Measurements from ENCODE around the gene CCDC167.

The CCDC167 gene

GRCh38 chr6:37511201-37511600, 11.5 kb upstream of the CCDC167 start:
- TF ChIP-seq SPI1 (IDR thresholded peaks at IDR 0.05; ENCODE audit: borderline replicate concordance, low read depth) (no peak), GABPA (IDR thresholded peaks at IDR 0.05; ENCODE audit: low read depth) (no peak), POLR2AphosphoS5 (IDR thresholded peaks at IDR 0.05; ENCODE audit: low read depth) (no peak)
- TF ChIP-seq, protein P1, sequence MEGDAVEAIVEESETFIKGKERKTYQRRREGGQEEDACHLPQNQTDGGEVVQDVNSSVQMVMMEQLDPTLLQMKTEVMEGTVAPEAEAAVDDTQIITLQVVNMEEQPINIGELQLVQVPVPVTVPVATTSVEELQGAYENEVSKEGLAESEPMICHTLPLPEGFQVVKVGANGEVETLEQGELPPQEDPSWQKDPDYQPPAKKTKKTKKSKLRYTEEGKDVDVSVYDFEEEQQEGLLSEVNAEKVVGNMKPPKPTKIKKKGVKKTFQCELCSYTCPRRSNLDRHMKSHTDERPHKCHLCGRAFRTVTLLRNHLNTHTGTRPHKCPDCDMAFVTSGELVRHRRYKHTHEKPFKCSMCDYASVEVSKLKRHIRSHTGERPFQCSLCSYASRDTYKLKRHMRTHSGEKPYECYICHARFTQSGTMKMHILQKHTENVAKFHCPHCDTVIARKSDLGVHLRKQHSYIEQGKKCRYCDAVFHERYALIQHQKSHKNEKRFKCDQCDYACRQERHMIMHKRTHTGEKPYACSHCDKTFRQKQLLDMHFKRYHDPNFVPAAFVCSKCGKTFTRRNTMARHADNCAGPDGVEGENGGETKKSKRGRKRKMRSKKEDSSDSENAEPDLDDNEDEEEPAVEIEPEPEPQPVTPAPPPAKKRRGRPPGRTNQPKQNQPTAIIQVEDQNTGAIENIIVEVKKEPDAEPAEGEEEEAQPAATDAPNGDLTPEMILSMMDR (IDR thresholded peaks at IDR 0.05; ENCODE audit: insufficient read depth, low read length), result no peak
- TF ChIP-seq, protein P2, sequence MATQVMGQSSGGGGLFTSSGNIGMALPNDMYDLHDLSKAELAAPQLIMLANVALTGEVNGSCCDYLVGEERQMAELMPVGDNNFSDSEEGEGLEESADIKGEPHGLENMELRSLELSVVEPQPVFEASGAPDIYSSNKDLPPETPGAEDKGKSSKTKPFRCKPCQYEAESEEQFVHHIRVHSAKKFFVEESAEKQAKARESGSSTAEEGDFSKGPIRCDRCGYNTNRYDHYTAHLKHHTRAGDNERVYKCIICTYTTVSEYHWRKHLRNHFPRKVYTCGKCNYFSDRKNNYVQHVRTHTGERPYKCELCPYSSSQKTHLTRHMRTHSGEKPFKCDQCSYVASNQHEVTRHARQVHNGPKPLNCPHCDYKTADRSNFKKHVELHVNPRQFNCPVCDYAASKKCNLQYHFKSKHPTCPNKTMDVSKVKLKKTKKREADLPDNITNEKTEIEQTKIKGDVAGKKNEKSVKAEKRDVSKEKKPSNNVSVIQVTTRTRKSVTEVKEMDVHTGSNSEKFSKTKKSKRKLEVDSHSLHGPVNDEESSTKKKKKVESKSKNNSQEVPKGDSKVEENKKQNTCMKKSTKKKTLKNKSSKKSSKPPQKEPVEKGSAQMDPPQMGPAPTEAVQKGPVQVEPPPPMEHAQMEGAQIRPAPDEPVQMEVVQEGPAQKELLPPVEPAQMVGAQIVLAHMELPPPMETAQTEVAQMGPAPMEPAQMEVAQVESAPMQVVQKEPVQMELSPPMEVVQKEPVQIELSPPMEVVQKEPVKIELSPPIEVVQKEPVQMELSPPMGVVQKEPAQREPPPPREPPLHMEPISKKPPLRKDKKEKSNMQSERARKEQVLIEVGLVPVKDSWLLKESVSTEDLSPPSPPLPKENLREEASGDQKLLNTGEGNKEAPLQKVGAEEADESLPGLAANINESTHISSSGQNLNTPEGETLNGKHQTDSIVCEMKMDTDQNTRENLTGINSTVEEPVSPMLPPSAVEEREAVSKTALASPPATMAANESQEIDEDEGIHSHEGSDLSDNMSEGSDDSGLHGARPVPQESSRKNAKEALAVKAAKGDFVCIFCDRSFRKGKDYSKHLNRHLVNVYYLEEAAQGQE (IDR thresholded peaks at IDR 0.05; ENCODE audit: insufficient replicate concordance, low read depth), result no peak
- no peak for DNase-seq (ENCODE audit: low read depth in 1 of 2, low spot score in 1 of 2)
- no peak overlapping the region for H3K27ac ChIP-seq (replicated peaks)

GRCh38 chr6:37507690-37508421, 8.2 kb upstream of the CCDC167 start:
- no peak overlapping the region for H3K4me3 ChIP-seq (replicated peaks; ENCODE audit: insufficient read depth, low read length)
- no peak overlapping the region for H3K27ac ChIP-seq (replicated peaks)
- TF ChIP-seq GABPA (IDR thresholded peaks at IDR 0.05; ENCODE audit: low read depth), result no peak
- no peak for TF ChIP-seq POLR2AphosphoS5 (IDR thresholded peaks at IDR 0.05; ENCODE audit: low read depth)
- TF ChIP-seq, protein P2 (IDR thresholded peaks at IDR 0.05; ENCODE audit: insufficient replicate concordance, low read depth), result no peak
- TF ChIP-seq SPI1 (IDR thresholded peaks at IDR 0.05; ENCODE audit: borderline replicate concordance, low read depth), result no peak
- TF ChIP-seq, protein P1 (IDR thresholded peaks at IDR 0.05; ENCODE audit: insufficient read depth, low read length), result no peak
- DNase-seq (ENCODE audit: low read depth in 1 of 2, low spot score in 1 of 2), result no peak
- peaks cover 18% of the 10 kb centered on the region for H3K27me3 ChIP-seq (ENCODE audit: insufficient read depth, poor library complexity, severe bottlenecking)

More at GRCh38 chr6:37511201-37511600, 11.5 kb upstream of the CCDC167 start:
- Histone ChIP-seq H3K4me3 (replicated peaks; ENCODE audit: insufficient read depth, low read length) (no peak overlapping the region), H3K27me3 (ENCODE audit: insufficient read depth, poor library complexity, severe bottlenecking) (peaks cover 30% of the 10 kb centered on the region)

DNA sequence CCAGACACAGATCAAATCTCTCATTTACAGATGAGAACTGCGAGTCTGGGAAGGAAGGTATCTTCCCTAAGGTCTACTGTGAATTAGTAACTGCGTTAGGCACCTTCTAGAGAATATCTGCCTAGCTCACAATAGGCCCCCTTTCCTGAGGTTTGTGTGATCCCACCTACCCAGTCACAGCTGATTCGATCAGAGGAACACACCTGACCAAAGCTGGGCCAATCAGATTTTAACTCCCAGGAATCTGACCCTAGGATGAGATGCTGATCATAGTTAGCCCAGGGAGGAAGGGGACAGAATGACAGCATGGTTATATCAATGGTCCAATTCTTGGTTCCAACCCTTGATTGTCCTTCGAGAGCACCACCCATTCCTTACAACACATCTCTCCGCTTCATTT, 7.4 kb upstream of the CCDC167 start:
- Histone ChIP-seq H3K27ac (replicated peaks) (no peak overlapping the region), H3K27me3 (ENCODE audit: insufficient read depth, poor library complexity, severe bottlenecking) (peaks cover 12% of the 10 kb centered on the region), H3K4me3 (replicated peaks; ENCODE audit: insufficient read depth, low read length) (no peak overlapping the region)
- no peak for TF ChIP-seq SPI1 (IDR thresholded peaks at IDR 0.05; ENCODE audit: borderline replicate concordance, low read depth)
- TF ChIP-seq, protein P1 (IDR thresholded peaks at IDR 0.05; ENCODE audit: insufficient read depth, low read length), result no peak
- no peak for TF ChIP-seq GABPA (IDR thresholded peaks at IDR 0.05; ENCODE audit: low read depth)
- TF ChIP-seq, protein P2 (IDR thresholded peaks at IDR 0.05; ENCODE audit: insufficient replicate concordance, low read depth), result no peak
- no peak for TF ChIP-seq POLR2AphosphoS5 (IDR thresholded peaks at IDR 0.05; ENCODE audit: low read depth)
- no peak for DNase-seq (ENCODE audit: low read depth in 1 of 2, low spot score in 1 of 2)

Measured in HL-60 (cell line).